Measurements from ENCODE around the gene VPS52.
A peak's percentile ranks its signal among the peaks of the same experiment; 100 is the strongest.
"Not testable (repeated sequence)": the region's sequence is repeated elsewhere in the genome, so short reads cannot be mapped to it uniquely, and the experiment has no call there.

VPS52 gene

DNA sequence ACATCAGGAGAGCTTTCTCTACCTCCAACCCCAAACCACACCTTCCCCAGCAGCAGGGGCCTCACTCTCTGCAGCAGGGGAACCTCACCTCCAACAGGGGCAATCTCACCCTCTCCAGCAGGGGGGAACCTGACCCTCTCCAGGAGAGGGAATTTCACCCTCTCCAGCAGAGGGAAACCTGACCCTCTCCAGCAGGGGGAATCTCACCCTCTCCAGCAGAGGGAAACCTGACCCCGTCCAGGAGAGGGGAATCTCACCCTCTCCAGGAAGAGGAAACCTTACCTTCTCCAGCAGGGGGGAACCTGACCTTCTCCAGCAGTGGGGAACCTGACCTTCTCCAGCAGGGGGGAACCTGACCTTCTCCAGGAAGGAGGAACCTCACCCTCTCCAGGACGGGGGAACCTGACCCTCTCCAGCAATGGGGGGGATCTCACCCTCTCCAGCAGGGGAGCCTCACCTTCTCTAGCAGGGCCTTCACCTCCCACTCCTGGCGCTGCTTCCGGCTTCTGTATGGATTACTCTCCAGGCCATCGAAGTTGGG lies 8.4 kb upstream of the VPS52 start:
- DNase-seq = no peak

DNA sequence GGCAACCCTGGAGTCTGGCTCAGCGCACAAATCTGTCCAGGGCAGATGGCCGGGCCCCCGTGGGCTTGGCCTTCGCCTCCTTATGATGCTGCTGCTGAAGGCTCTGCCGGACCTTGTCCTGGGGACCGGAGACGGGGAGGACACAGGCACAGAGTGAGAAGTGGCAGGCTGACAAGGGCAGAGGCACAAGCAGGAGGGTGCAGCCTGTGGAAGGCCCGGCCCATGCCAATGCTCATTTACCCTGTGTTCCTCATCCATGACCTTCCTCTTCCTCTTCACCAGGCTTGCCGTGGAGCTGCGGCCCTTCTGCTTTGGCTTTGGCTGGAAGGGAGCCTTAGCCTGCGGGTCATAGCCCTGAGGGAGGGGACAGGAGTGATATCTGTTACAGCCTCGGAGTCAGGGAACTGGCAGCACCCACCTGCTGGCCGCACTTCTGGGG lies 7.6 kb upstream of the VPS52 start:
- DNase-seq = no peak

- DNase-seq = no peak
Measured at GRCh38 chr6:33278810-33279209, 7.1 kb upstream of the VPS52 start.

- no peak for DNase-seq
Measured at GRCh38 chr6:33278392-33278741, 6.7 kb upstream of the VPS52 start.

GRCh38 chr6:33277663-33278391 lies 6.2 kb upstream of the VPS52 start:
- no peak for DNase-seq

DNA sequence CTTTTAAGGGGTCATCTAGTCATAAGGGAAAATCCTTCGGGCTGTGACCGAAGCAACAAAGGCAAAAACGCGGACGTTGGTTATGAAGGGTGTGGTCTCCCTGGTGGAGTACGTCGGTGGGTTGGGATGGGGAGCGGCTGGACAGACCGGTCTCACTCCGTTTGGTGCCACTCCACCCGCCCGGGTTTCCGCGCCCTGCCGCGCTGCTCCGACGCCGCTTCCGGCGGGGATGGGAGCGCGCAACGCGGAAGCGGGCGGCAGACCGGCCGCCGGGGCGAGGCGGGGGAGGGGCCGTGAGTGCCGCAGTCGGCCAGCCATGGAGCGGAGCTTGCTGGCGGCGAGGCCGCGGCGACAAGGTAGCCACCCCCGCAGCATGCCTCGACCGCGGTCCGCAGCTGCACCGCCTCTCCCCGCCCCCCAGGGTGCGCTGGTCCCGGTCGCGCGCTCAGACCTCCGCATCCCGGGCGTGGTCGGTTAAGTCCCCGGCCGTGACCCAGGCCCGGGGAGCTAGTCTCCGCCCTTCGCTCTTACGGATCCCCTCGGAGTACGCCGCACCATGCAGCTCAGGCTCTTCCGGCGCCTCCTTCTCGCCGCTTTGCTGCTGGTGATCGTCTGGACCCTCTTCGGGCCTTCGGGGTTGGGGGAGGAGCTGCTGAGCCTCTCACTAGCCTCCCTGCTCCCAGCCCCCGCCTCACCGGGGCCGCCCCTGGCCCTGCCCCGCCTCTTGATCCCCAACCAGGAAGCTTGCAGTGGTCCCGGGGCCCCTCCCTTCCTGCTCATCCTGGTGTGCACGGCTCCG lies 5.4 kb upstream of the VPS52 start, which contains the start of gene B3GALT4:
B3GALT4 (plus strand) TSS at position 260 of the 799 bp plus-strand sequence; CDS start at position 557, 297 bp downstream.
- DNase-seq = no peak

DNA sequence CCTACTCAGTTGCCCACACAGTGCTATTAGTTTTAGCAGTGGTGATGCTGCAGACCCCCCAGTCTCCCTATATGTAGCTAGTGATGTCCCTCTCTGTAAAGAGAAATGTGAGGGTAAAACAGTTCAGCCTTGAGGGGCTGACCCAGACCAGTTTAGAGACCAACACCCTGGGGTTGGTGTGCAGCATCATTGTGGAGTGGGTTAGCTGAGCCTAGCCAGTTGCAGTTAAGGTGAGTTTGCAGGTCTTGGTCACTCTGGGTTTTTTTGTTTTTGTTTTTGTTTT lies 4.8 kb upstream of the VPS52 start:
- DNase-seq = no peak

- DNase-seq = not testable (repeated sequence)
Measured at GRCh38 chr6:33275795-33276580, 4.3 kb upstream of the VPS52 start.

DNA sequence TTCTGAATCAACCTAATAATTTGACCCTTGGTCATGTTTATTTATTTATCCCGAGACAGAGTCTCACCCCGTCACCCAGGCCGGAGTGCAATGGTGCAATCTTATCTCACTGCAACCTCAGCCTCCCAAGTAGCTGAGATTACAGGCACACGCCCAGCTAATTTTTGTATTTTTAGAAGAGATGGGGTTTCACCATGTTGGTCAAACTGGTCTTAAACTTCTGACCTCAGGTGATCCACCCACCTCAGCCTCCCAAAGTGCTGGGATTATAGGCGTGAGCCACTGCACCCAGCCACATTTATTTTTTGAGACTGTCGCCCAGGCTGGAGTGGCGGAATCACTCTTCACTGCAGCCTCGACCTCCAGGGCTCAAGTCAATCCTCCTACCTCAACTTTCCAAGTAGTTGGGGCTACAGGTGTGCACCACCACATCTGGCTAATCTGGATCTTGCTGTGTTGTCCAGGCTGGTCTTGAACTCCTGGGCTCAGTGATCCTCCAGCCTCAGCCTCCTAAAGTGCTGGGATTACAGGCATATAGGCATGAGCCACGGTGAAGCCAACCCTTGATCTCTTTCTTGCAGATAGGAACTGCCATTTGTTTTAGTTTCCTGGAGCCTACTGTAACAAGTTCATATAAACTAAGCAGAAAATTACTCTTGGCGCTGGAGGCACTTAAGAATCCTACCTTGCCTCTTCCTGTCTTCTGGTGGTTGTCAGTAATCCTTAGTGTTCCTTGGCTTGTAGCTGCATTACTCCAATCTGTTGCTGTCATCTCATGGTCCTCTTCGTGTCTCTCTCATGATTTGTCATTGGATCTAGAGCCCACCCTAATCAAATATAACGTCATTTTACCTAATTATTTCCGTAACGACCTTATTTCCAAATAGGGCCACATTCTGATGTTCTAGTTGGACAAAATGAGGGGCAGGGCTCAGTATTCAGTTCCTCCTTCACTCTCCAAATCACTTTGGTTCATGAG lies 2.5 kb upstream of the VPS52 start:
- no peak for DNase-seq

DNA sequence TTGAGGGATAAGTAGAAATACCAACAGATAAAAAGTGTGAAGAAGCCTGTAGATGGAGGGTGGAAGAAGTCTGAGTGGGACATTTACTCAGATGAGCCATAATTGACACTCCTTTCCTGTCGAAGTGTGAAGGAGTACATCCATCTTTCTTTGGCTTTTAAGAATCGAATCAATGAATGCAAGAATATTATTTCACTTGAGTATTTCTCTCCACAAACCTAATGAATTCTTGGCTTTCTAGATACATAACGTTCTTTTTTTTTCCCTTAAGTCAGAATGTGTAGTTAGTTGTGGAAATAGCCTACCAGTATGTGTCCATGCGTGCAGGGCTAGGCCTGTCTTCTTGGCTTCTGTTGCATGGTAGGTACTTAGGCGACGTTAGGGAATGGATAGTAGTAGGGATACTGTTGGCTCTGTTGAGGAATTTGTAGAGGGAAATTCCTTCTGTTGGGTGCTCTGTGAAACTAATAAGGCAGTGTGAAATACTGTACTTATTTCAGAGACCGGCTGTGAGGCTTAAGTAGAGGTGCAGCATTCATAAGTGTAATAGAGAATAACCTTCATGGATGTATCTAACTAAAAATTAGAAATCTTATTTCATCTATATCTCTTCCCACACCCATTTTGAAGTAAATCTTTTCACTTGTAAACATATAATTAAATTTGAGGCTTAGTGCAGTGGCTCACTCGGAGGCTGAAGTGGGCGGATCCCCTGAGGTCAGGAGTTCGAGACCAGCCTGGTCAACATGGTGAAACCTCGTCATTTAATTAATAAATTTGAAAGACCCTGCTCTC lies 1.6 kb upstream of the VPS52 start:
- DNase-seq = no peak

GRCh38 chr6:33272275-33273128 lies 826 bp upstream of the VPS52 start:
- no peak for DNase-seq

- peak; percentile 80 for DNase-seq
Measured at GRCh38 chr6:33271117-33271467, 584 bp downstream of the VPS52 start.

DNA sequence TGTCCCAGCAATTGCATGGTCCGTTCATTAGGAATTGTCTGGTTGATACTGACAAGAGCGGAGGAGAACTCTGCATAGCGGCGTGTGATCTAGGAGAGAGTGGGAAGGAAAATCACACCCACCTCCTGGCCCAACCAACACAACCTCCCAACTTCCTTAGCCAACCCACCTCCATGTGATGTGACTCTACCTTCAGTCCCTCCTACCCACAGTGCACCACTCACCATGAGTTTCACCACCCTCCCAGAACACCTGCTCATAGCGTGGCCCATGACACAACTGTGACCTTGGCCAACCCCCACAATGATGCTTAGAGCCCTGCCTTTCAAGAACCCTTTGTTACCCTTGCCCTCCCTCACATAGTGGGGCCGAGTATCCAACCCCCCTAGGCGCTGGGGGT lies 7.7 kb downstream of the VPS52 start:
- no peak for DNase-seq

GRCh38 chr6:33262490-33262889 lies 9.2 kb downstream of the VPS52 start:
- not testable (repeated sequence) for DNase-seq

- no peak for DNase-seq
Measured at GRCh38 chr6:33259032-33259431, 12.6 kb downstream of the VPS52 start.

DNA sequence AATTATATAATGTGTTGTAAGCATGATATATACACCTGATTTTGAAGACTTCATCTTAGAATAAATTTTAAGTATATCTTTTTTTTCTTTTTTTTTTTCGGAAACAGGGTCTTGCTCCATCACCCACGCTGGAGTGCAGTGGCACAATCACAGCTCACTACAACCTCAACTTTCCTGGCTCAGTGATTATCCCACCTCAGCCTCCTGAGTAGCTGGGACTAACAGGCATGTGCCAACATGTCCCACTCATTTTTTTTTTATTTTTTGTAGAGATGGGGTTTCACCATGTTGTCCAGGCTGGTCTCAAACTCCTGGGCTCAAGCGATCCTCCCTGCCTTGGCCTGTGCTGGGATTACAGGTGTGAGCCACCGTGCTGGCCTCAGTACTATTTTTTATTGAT lies 17.1 kb downstream of the VPS52 start:
- no peak for DNase-seq

DNA sequence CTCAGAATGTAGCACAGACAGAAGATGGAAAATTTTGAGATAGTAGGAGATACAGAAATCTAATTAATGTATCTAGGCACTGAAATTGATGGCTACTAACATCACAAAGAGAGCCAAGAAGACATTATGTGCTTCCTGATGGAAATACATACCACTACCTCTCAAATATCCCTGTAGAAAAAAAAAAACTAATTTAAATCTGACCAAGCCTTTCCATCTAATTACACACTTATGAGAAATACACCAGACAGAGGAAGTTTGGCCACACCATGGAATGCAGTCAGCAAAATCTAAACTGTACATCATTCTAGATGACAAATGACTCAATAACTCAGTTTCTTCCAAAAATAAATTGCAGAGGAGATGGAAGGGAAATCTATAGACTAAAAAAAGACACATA lies 18.9 kb downstream of the VPS52 start:
- DNase-seq = no peak

GRCh38 chr6:33251395-33252012 lies 20.2 kb downstream of the VPS52 start:
- no peak for DNase-seq

DNA sequence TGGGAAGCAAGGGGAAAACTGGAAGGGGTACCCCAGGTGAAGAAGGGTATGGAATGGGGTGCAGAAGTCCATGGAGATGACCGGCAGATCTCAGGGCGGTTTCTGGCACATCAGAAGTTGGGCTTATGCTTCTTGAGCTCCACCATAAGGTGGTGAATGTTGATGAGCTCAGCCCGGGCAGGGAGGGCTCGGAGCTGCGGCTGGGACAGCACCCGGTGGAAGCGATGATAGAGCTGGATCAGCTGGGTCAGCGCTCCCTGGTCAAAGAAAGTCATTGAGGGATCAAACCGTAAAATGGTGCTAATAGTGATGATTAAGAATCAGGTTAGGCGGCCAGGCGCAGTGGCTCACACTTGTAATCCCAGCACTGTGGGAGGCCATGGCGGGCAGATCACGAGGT lies 20.9 kb downstream of the VPS52 start:
- DNase-seq = no peak

Measured in KG1 (cell line).